HG03354 (cell line): Measurements from ENCODE around the gene FHOD3.

ENCODE experiments used
- ATAC-seq: cut with Tn5 transposase; IDR thresholded peaks from one replicate; pipeline ENCODE4 v1.9.1; 2021; ENCODE audit warnings: mild to moderate bottlenecking; ENCODE audit not compliant: unreplicated experiment, poor library complexity, severe bottlenecking

Gene FHOD3

GRCh38 chr18:36661999-36662398, 364.5 kb downstream of the FHOD3 start:
- ATAC-seq: no peak

- ATAC-seq: no peak
These were observed 365.8 kb downstream of the FHOD3 start for GRCh38 chr18:36663312-36663711.

- no peak for ATAC-seq
These were observed 368.4 kb downstream of the FHOD3 start for GRCh38 chr18:36665952-36666351.

GRCh38 chr18:36667811-36668210, 370.3 kb downstream of the FHOD3 start:
- no peak for ATAC-seq

- no peak for ATAC-seq
These were observed 370.8 kb downstream of the FHOD3 start for GRCh38 chr18:36668349-36668748.

- ATAC-seq: peak; percentile 84
These were observed 375.2 kb downstream of the FHOD3 start for GRCh38 chr18:36672437-36673344.

- no peak for ATAC-seq
These were observed 375.9 kb downstream of the FHOD3 start for GRCh38 chr18:36673452-36673851.

GRCh38 chr18:36675076-36675475, 377.6 kb downstream of the FHOD3 start:
- ATAC-seq: no peak

- ATAC-seq: no peak
These were observed 378.0 kb downstream of the FHOD3 start for GRCh38 chr18:36675542-36675941.

- ATAC-seq: no peak
These were observed 379.1 kb downstream of the FHOD3 start for GRCh38 chr18:36676629-36677028.

- ATAC-seq: no peak
These were observed 382.5 kb downstream of the FHOD3 start for GRCh38 chr18:36680042-36680441.

- ATAC-seq: no peak
These were observed 388.1 kb downstream of the FHOD3 start for GRCh38 chr18:36685580-36685979.

GRCh38 chr18:36688020-36688965, 390.8 kb downstream of the FHOD3 start:
- ATAC-seq: peak; percentile 80

- ATAC-seq: no peak
These were observed 394.9 kb downstream of the FHOD3 start for GRCh38 chr18:36692371-36692770.

- no peak for ATAC-seq
These were observed 395.4 kb downstream of the FHOD3 start for GRCh38 chr18:36692921-36693332.

- ATAC-seq: no peak
These were observed 396.6 kb downstream of the FHOD3 start for GRCh38 chr18:36693931-36694620.

- ATAC-seq: no peak
These were observed 398.3 kb downstream of the FHOD3 start for GRCh38 chr18:36695806-36696205.

- ATAC-seq: no peak
These were observed 400.4 kb downstream of the FHOD3 start for GRCh38 chr18:36697905-36698304.

GRCh38 chr18:36700955-36701354, 403.4 kb downstream of the FHOD3 start:
- ATAC-seq: no peak
